ENCODE results near the gene SMDT1.
A peak's percentile ranks its signal among the peaks of the same experiment; 100 is the strongest.
"Not testable (repeated sequence)": the region's sequence is repeated elsewhere in the genome, so short reads cannot be mapped to it uniquely, and the experiment has no call there.

The SMDT1 gene

GRCh38 chr22:42070517-42071422 is 8.7 kb upstream of the SMDT1 start, which contains the start of gene NAGA:
Gene NAGA, minus strand, starts transcription at chr22:42070812. Its CDS starts 515 bp downstream, at chr22:42070297.
- peak; percentile 96 for DNase-seq

DNA sequence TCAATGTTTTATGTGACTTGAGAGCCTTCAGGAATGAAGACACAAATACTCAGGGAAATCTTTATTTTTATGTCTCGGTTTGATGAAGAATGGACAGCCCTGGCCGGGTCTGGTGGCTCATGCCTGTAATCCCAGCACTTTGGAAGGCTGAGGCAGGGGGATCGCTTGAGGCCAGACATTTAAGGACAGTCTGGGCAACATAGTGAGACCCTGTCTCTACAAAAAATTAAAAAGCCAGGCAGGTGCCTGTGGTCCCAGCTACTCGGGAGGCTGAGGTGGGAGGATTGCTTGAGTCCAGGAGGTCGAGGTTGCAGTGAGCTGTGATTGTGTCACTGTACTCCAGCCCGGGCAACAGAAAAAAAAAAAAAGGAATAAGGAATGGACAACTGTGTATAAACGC is 8.0 kb upstream of the SMDT1 start:
- DNase-seq: not testable (repeated sequence)

GRCh38 chr22:42072606-42073330 is 6.7 kb upstream of the SMDT1 start:
- no peak for DNase-seq

DNA sequence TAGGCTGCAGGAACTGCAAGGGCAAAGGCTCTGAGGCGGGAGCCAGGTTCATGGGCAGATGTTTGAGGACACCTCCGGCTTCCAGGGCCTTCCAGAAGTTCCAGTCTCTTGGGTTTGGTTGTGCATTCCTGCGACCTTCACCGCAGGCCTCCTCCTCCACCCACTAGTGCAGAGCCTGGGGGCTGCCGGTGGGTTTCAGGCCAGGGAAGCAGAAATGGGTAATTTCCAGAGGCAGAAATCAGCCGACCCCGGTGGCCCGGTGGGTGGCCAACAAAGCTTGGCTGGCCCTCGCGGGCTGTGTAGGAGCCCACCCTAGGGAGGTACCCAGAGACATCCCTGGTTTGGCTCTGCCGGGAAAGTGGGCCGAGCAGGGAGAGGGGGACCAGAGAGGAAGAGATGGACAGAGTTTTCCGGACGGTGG is 5.9 kb upstream of the SMDT1 start:
- no peak for DNase-seq

GRCh38 chr22:42074132-42074811 is 5.2 kb upstream of the SMDT1 start, which contains the start of gene PHETA2:
Gene PHETA2, plus strand, starts transcription at chr22:42074248. Its CDS starts 3,046 bp downstream, at chr22:42077294.
- DNase-seq: peak; percentile 65

DNA sequence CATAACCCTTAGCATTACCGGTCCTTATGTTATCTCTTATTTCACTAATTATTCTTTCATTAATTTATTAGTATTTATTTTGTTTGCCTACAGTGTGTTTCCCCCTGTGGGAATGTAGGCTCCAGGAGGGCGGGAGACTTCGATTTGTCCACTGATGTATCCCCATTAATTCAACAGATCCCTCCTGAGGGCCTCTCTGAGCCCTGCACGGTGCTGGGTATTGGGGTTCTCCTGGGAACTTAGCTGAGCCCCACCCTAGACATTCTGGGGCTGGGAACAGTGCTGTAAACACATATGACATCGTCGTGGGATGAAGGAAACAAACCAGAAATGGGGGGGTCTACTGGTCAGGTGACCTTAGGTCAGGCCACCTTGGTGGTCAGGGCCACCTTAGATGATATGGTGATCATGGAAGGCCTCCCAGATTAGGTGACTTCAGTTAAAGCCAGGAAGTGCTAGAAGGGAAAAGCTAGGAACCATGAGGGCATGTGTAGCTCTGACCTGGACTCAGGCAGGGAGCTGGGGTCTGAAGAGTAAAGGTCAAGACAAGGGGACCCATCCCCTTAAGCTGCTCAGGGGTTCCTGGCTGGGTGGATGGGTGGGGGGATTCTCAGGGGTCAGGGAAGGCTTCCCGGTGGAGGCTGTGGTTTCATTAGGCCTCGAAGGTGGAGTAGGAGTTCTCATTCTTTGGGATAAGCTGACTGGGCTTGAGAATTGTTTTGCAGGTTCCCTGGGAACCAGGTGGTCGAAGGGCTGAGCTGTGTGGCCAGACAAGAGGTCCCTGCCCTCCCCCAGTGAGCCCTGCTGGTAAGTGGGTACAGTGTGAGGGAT is 4.4 kb upstream of the SMDT1 start:
- DNase-seq: no peak

DNA sequence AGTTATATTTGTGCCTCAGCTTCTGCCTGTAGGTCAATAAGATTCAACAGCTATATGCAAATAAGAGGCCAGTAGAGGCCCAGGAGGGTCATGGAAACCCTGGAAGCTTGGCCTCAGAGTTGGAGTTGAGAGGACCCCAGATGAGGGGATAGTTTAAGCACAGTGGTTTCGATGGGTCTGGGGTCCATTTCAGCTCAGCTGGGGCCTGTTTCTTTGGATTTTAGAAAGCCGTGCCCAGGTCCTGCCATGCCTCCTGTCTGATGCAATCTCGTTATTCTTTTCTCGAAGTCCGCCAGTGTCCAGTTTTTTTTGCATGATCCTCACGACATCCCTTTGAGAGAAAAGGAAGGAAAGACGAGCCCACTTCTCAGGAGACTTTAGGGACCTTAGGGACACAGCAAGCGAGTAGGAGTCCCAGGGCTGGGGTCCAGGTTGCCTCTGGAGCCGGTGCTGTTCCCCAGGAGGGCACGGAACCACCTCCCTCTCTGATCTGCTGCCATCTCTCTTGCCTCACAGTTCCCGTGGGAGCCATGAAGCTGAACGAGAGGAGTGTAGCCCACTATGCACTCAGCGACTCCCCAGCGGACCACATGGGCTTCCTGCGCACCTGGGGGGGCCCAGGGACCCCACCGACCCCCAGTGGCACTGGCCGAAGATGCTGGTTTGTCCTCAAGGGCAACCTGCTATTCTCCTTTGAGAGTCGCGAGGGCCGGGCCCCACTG is 2.6 kb upstream of the SMDT1 start:
- no peak for DNase-seq

DNA sequence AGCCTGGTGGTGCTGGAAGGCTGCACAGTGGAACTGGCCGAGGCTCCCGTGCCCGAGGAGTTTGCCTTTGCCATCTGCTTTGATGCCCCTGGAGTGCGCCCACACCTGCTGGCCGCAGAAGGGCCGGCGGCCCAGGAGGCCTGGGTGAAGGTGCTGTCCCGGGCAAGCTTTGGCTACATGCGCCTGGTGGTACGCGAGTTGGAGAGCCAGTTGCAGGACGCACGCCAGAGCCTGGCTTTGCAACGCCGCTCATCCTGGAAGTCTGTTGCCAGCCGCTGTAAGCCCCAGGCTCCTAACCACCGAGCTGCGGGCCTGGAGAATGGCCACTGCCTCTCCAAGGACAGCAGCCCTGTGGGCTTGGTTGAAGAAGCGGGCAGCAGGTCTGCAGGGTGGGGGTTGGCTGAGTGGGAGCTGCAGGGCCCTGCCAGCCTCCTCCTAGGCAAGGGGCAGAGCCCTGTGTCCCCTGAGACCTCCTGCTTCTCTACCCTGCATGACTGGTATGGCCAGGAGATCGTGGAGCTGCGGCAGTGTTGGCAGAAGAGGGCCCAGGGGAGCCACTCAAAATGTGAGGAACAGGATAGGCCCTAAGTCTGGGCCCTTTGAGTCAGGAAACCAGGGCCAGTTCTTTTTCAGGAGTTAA is 1.9 kb upstream of the SMDT1 start:
- DNase-seq: no peak

GRCh38 chr22:42078469-42079318 is 806 bp upstream of the SMDT1 start:
- no peak for DNase-seq

- DNase-seq: peak; percentile 51
These were observed 787 bp downstream of the SMDT1 start for GRCh38 chr22:42080287-42080686.

DNA sequence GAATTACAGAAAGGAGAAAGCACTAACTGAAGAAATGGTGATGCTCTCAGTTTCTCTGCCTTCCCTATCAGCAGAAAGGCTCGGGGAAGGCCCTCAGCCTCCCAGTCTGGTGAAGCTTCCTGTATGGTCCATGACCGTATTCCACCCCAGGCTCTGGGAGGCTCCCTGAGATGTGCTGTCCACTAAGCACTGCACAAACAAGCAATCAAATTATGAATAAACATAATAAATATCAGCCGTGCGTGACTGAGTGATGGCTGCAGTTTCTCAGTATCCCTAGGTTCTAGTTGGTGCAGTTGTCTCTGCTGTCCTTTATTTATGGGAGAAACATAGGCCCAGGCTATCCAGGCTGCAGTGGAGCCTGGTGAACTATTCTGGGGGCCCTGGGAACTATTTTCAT is 3.6 kb downstream of the SMDT1 start:
- DNase-seq: no peak

GRCh38 chr22:42084874-42085273 is 5.4 kb downstream of the SMDT1 start:
- DNase-seq: no peak

- DNase-seq: no peak
These were observed 6.6 kb downstream of the SMDT1 start for GRCh38 chr22:42086051-42086450.

GRCh38 chr22:42090596-42091454 is 11.3 kb downstream of the SMDT1 start, which contains the start of gene NDUFA6:
Gene NDUFA6, minus strand, starts transcription at chr22:42090772. Its CDS starts 28 bp downstream, at chr22:42090744.
- DNase-seq: peak; percentile 99

DNA sequence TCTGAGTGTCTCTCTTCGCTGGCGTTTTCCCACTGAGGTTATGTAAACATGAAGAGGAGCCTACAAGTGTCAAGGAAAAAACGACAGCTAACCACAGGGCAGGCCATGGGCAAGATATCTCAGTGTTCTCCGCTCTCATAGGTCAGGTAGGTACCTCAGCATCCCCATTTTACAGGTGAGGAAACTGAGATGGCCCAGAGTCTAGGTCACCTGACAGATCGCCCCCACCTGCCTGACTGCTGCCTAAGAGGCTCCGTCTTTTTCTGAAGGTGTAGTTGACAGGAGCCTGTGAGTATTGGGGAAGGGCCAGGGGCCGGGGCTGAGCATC is 11.9 kb downstream of the SMDT1 start:
- DNase-seq: no peak

DNA sequence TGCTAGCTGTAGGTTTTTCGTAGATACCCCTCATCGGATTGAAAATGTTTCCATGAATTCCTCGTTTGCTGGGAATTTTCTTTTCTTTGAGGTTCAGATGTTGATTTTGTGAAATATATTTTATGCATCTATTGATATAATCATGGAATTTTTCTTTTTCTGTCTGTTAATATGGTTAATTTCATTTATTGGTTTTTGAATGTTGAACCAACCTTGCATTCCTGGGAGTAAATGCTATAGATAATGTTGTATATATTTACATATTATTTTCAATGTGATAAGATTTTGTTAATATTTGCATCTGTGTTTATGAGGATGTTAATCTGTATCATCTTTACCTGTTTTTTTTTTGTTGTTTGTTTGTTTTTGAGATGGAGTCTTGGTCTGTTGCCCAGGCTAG is 21.7 kb downstream of the SMDT1 start:
- DNase-seq: no peak

- DNase-seq: not testable (repeated sequence)
These were observed 24.9 kb downstream of the SMDT1 start for GRCh38 chr22:42104332-42104860.

GRCh38 chr22:42108848-42109247 is 29.3 kb downstream of the SMDT1 start:
- DNase-seq: no peak

DNA sequence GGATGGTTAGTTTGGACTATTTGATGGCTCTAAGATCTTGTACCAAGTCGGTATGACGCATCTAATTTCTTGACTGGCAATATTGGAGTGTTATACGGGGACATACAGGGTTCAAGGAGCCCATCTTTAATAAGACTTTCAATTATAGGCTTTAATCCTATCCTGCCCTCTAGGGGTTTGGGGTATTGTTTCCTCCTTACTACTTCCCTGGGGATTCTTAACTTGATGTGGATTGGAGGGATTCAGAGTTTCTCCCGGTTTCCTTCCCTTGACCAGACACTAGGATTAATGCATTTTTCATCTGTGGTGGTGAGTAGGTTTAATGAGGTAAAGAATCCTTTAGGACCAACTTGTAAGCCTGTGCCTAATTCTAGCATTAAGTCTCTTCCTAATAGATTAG is 32.3 kb downstream of the SMDT1 start:
- DNase-seq: no peak

Measured in fibroblast of skin of back (primary cell).